NCI-H1417 treated with DMSO at 0.1 percent for 48 hours (cell line): ENCODE results near the gene FABP6.
"Not testable (repeated sequence)": the region's sequence is repeated elsewhere in the genome, so short reads cannot be mapped to it uniquely, and the experiment has no call there.

Experiments
- DNase-seq: peaks from one replicate; lab custom pipeline; 2025; lab: John Stamatoyannopoulos, UW

Gene FABP6

GRCh38 chr5:160221082-160221481 lies 8.2 kb upstream of the FABP6 start:
- no peak for DNase-seq

- DNase-seq: no peak
These were observed 2.3 kb upstream of the FABP6 start for GRCh38 chr5:160227012-160227411.

- no peak for DNase-seq
These were observed 1.6 kb downstream of the FABP6 start for GRCh38 chr5:160230686-160231527.

- DNase-seq: no peak
These were observed 2.6 kb downstream of the FABP6 start for GRCh38 chr5:160231783-160232342.

- DNase-seq: no peak
These were observed 3.9 kb downstream of the FABP6 start for GRCh38 chr5:160233215-160233614.

GRCh38 chr5:160235731-160236130 lies 6.4 kb downstream of the FABP6 start:
- no peak for DNase-seq

GRCh38 chr5:160237571-160238093 lies 8.3 kb downstream of the FABP6 start:
- no peak for DNase-seq

- no peak for DNase-seq
These were observed 11.0 kb downstream of the FABP6 start for GRCh38 chr5:160240350-160240749.

- no peak for DNase-seq
These were observed 12.8 kb downstream of the FABP6 start for GRCh38 chr5:160242145-160242544.

- no peak for DNase-seq
These were observed 16.3 kb downstream of the FABP6 start for GRCh38 chr5:160245506-160246086.

- DNase-seq: not testable (repeated sequence)
These were observed 20.3 kb downstream of the FABP6 start for GRCh38 chr5:160249570-160249969.

- DNase-seq: no peak
These were observed 20.9 kb downstream of the FABP6 start for GRCh38 chr5:160250226-160250625.

- DNase-seq: no peak
These were observed 21.5 kb downstream of the FABP6 start for GRCh38 chr5:160250826-160251225.

- DNase-seq: no peak
These were observed 22.3 kb downstream of the FABP6 start for GRCh38 chr5:160251406-160252155.

- DNase-seq: no peak
These were observed 23.6 kb downstream of the FABP6 start for GRCh38 chr5:160252916-160253315.

- no peak for DNase-seq
These were observed 24.1 kb downstream of the FABP6 start for GRCh38 chr5:160253441-160253840.

GRCh38 chr5:160254706-160255105 lies 25.4 kb downstream of the FABP6 start:
- DNase-seq: no peak

GRCh38 chr5:160259341-160259740 lies 30.0 kb downstream of the FABP6 start:
- no peak for DNase-seq

- DNase-seq: no peak
These were observed 30.9 kb downstream of the FABP6 start for GRCh38 chr5:160260006-160260775.

- DNase-seq: no peak
These were observed 31.8 kb downstream of the FABP6 start for GRCh38 chr5:160260881-160261815.
